HG03432 (cell line): ENCODE results near the gene GOLM1.
"Not testable (repeated sequence)": the region's sequence is repeated elsewhere in the genome, so short reads cannot be mapped to it uniquely, and the experiment has no call there.

Experiments used
- ATAC-seq: cut with Tn5 transposase; IDR thresholded peaks from one replicate; pipeline ENCODE4 v1.9.1; 2021; ENCODE audit warnings: mild to moderate bottlenecking, moderate library complexity; ENCODE audit not compliant: unreplicated experiment

GOLM1 gene, protein sequence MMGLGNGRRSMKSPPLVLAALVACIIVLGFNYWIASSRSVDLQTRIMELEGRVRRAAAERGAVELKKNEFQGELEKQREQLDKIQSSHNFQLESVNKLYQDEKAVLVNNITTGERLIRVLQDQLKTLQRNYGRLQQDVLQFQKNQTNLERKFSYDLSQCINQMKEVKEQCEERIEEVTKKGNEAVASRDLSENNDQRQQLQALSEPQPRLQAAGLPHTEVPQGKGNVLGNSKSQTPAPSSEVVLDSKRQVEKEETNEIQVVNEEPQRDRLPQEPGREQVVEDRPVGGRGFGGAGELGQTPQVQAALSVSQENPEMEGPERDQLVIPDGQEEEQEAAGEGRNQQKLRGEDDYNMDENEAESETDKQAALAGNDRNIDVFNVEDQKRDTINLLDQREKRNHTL

DNA sequence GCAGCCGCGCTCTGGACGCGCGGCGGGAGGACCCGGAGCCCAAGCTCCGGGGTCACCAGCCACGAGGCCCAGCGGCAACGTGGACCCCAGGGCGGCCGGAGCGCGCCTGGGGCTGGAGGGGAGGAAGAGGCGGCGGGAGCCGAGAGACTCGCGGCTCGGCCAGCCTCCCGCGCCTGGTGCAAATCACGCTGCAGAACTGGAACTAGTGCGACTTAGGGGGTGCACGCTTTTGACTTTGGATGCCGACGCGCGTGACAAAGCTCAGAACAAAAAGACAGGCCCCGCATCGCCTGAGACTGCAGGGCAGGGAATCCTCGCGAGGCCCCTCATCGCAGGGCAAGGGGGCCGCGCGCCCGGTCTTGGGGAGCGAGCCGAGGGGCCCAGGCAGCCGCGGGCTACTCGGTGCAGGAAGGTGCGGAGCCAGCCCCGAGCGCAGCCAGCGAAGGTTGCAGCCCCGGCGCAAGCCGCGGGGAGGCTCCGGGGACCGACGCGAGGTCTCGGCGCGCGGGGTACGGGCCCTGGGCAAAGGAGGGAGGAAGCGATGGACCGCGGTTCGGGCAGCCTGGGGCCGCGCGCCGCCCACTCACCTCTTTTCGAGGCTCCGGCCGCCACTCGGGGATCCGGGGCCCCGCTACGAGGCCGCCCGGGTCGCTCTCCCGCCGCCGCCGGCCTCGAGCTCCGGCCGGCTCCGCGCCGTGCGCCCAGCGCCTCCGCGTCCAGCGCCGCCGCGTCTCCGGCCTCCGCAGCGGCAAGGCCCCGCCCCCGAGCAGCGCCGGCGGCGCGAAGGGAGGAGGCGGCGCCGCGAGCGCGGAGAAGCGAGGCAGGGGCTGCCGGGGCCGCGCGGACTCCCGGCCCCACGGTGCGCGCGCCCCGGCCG, at the start of gene GOLM1:
Gene GOLM1, minus strand, starts transcription at position 735 of the 877 bp plus-strand sequence. CDS start 20,238 bp downstream, outside the sequence.
- peak; percentile 84 for ATAC-seq

DNA sequence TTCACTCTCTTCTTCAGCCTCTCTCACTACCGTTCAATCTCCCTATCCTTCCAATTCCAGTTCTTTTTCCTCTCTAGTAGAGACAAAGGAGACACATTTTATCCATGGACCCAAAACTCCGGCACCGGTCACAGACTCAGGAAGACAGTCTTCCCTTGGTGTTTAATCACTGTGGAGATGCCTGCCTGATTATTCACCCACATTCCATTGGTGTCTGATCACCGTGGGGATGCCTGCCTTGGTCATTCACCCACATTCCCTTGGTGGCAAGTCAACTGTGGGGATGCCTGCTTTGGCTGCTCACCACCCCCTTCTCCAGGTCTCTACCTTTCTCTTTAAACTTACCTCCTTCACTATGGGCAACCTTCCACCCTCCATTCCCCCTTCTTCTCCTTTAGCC, 47.3 kb upstream of the GOLM1 start:
- not testable (repeated sequence) for ATAC-seq

DNA sequence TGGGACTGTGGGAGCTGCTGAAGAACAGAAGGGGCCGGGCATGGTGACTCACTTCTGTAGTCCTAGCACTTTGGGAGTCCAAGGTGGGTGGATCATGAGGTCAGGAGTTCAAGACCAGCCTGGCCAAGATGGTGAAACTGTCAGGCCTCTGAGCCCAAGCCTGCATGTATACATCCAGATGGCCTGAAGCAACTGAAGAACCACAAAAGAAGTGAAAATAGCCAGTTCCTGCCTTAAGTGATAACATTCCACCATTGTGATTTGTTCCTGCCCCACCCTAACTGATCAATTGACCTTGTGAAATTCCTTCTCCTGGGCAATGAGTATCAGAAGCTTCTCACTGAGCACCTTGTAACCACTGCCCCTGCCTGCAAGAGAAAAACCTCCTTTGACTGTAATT, 46.6 kb upstream of the GOLM1 start:
- not testable (repeated sequence) for ATAC-seq

DNA sequence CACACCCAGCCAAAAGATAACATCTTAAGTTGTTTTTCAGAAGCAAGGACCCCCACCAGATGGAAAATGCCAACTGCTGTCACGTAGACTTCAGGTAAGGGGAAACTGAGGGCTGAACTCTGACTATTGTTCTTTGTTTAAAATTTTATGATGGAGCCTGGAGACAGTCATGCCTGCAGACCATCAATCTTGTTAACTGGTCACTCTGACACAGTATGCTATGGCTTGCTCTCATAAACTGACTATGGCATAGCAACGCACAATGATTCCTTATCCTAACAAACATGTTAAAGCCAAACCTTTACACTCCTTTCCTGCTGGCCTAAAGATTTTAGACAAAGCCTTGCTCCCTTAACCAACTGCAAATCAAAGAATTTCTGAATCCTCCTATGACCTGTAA, 43.6 kb upstream of the GOLM1 start:
- ATAC-seq = no peak

DNA sequence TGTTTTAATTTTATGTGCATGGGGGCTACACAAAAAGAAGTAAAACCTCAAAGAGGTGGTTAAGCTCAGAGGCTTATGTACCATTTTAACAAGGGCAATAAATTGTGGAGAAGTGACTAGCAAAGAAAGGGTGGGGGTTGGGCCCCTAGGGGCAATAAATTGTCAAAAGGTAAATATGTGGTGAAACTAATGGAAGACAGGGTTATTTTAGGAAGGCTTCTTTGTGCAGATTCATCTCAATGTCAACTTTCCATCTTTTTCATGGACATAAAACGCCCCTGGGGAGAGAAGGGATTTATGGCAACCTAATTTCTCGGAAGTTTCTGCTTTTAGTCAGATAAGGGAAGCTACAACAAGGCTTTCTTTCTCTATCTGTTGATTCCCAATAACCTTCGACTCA, 42.5 kb upstream of the GOLM1 start:
- no peak for ATAC-seq

DNA sequence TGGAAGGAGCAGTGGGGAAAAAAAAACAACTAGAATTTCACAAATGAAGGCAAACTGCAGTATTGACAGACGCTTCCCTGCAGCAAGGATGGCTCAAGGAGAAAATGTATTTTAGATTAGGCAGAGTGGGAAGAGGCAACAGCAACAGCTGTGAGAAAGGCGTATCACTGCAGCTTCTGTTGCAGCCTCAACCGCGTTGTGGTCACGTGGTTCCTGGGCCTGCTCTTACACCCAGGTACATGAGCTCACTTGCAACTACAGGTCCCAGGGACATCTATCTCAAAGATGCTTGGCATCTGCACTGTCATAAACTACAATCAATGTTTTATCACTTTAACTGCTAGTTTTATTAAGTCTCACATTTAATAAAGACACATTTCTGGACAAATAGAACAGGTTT, 36.0 kb upstream of the GOLM1 start:
- ATAC-seq = no peak

DNA sequence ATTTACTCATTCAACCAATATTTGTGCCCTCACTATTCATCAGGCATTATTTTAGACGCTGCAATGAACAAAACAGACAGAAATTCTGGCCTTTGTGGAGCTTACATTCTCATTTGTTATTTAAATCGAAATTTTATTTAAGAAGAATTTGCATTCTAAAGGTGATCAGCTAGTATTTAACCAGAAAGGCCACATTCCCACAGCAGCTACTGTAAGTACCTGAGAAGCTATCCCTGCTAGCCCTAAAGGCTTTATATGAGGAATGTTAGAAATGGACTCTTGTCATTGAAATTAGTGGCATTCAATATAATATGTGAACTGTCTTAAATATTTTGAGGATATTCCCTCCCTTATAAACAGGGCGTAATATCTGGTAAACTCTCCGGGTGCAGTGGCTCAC, 35.0 kb upstream of the GOLM1 start:
- no peak for ATAC-seq

DNA sequence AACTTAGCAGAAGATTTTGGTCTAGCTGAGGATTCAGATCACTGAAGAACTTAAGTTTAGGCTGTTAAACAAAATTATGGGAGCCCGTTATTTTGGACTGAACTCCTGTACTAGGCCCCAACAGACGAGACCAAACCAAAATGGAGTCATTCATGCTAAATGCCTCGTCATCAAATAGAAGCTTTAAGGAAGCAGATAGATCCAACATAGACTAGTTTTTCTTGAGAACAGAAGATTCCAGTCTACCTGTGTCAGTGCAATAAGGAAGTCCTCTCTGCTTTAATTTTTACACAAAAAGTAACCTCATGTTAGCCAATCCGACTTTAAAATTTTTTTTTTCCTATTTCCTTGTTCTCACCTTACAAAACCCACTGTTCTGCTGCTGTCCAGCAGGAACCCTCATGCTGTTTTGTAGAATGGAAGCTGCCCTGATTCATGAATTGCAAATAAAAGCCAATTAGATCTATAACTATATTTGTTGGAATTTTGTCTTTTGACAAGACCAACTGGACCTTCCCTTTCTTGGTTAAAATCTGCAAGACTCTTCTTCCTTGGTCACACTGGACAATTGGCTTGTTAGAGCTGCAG, 29.0 kb upstream of the GOLM1 start:
- no peak for ATAC-seq

DNA sequence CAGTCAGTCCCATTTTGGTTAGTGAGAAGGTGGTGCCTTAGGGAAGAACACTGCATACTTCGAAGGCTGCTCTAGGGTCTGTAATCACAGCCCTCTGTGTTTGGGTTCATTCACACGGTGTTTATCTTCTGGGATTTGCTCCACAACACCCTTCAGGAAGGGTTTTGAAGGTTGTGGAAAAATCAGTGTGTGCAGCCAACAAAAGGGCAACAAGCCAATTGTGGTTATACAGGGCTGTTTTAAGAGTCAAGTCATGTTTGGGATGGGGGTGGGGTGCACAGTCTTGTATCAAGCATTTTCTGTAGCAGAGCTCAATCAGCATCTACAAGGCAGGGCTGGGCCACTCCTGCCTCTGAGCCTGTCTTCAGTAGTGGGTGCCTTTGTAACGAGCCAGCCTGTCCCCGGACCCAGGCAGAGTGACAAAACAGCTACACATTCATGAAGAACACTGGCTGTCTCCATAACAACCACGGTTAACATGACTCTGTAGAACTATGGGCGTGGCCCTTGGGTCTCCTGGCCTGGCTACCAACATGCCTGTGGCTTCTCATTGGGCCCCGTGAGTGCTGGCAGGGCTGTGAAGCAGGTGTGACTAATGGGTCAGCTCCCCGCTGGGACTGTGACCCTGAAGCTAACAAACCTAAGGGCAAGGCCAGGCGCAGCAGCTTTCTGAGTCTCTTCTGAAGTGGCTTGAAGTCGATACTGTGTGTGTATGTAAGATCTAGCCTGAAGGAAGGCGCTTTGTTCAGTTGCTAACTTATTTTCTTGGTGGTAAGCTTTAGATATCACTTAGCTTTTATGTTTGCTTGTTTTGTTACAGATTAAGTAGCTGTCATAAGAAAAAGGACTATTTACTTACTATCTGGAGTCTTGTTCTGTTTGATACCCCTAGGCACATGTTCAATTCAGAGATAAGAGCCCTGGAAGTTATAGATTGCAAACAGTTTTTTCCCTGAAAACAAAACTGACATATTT, 27.9 kb upstream of the GOLM1 start:
- ATAC-seq = no peak

DNA sequence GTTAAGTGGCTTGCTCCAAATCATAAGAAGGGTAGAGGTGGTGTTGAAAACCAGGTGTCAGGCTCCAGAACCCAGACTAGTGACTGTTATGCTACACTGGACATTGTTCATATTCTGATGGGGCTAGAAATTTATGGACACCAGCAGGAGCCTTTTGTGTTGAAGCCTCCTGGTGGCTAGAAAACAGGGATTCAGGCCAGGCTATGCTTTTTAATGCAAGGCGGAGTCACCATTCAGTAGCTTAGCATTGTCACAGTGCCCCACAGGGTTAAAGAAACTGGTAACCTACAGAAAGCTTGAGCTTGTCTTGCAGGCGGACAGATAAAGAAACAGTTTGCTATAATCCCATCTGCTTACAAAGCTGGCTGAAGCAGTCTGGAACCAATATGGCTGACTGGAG, 23.0 kb upstream of the GOLM1 start:
- no peak for ATAC-seq

DNA sequence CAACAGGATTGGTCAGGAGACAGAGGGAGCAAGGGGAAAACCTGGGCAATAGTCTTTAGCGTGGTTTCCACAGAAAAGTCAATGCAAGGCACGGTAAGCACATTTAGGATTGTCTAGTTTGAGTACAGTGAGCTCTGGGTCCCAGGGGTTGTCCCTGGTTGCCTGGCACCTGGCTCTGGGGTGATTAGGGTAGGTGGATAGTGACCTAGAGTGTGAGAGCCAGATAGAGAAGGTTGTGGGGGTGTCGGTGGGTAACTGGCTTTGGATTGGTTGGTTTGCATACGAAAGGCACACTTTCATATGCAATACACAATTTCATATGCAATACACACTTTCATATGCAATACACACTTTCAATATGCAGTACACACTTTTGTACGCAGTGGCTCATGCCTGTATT, 20.1 kb upstream of the GOLM1 start:
- ATAC-seq = no peak

DNA sequence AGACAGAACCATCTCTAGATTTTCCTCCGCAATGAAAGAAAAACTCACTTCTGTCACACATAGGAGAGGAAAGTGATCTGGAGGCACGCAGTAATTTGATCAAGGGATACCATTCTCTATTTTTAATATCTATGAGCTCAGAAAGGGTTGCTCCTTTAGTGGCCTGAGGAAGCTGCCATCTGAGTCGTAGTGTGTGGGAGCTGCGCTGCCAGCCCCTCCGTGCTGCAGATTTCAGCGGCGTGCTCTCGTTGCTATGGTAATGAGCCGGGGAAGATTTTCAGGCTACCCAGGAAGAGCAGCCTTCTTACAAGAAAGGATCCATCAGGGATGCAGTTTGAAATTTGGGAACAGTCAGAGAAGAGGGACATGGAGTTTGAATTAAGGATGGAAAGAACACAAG, 17.1 kb upstream of the GOLM1 start:
- ATAC-seq = no peak

DNA sequence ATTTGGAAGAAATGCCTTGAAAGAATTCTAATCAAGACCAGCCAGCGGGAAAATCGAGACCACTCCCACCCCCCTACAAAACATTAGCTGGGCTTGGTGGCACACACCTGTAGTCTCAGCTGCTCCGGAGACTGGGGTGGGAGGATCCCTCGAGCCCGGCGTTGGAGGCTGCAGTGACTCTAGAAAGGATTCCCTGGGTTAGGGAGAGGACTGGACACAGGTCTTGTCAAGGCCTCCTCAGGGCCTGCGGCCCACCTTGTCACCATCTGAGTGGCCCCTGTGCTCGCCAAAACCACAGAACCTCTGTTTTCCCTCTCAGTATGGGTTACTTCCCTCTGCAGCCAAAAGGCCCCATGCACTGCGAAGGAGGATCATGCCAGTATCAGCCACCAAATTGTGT, 16.5 kb upstream of the GOLM1 start:
- ATAC-seq = no peak

DNA sequence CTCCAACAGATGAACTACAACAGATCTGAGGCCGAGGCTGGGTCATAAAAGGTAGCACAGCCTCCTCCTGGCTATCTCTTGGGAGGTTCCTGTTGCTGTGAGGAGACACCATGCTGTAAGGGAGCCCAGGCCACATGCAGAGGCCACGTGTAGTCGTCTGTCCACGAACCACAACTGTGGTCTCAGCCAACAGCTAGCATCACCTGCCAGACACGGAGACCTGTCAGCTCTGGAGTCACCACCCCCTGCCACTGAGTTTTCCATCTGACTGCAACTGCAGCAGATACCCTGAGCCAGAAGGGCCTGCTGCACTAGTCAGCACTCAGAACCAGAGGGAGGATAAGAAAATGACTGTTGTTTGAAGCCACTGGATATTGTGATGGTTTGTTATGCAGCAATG, 12.7 kb upstream of the GOLM1 start:
- no peak for ATAC-seq

DNA sequence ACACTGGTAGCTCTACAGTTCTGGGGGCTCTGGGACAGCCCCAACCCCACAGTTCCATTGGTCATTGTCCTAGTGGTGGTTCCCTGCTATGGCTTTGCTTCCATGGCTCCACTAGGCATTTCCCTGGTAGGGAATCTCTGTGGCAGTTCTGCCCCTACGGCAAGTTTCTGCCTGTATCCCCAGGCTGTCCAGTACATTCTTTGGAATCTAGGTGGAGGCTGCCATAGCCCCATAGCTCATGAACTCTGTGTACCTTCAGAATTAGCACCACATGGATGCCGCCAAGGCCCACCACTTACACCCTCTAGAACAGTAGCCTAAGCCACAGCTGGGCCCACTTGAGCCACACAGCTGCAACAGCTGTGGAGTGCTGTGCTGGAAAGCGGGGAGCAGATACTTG, 3.3 kb upstream of the GOLM1 start:
- ATAC-seq = no peak

DNA sequence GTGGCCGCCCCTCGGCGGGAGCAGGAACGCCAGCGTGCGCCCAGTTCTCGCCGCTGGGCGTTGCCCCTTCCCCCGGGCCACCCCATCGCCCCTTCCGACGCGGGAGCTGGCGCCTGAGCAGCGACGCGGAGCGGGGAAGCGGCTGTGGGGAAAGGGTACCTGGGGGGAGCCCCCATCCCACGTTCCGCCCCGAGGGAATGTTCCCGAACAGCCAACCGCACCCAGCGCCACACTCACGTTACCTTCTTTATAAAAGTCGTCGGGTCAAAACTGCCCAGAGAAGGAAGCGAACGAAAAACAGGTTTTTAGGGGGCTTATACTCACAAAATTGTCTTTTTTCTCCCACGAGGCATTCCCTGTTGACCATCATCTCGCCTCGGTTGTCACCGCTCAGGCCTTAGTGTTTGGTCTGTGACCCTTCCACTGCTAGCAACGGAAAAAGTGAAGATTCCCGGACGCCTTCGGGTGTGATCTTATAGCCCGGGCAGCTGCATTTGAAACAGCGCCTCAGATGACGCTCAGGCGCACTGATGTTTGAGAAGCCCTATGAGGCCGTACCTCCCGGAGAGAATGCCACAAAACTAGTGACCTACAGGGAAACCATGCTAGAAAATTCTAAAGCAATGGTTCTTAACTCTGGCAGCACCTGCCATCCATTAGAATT, 475 bp upstream of the GOLM1 start:
- ATAC-seq = no peak

DNA sequence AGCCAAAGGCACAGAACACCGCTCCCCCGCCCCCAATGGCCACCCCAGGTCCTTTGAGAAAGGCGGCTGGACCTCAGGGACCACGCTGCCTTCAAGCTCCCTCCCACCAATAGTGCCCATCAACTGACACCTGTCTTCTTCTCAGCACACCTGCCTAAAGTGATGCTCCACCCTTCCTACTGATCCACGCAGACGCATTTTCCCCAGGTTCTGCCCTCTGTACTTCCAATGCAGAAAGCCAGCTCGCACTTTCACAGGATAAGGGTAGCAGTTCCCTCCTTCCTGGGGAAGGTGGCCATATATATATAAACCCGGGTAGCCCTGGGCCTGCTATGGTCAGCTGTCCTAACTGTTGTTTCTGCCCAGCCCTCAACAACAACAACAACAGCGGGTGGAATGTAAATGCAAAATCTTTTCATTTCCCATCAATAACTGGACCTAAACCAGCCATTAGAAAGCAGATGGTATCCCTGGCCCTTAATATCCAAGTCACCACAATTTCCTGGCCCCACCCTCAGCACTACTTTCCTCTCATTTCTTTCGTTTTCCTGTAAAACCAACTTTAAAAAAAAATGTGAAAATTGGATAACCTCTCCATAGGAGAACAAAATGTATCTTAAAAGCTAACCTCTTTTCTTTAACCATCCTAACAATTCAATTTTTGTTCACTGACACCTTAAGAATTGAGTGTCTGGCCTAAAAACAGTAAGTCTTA, 1.7 kb downstream of the GOLM1 start:
- no peak for ATAC-seq

DNA sequence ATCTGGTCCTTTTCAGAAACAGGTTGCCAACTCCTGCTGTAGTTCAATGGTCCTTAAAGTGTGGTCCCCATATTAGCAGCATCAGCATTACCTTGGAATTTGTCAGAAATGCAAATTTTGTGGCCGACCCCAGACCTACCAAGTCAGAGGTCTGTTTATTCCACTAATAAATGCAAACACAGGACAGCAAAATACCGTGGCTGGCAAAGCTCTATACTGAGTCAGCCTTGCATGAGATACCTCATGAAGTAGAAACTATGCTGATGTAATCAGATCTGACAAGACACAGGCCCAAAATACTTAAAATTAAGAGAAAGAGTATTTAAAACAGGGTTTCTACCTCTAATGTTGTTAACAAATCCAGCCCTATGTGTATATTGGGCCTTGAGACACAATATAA, 3.0 kb downstream of the GOLM1 start:
- no peak for ATAC-seq

DNA sequence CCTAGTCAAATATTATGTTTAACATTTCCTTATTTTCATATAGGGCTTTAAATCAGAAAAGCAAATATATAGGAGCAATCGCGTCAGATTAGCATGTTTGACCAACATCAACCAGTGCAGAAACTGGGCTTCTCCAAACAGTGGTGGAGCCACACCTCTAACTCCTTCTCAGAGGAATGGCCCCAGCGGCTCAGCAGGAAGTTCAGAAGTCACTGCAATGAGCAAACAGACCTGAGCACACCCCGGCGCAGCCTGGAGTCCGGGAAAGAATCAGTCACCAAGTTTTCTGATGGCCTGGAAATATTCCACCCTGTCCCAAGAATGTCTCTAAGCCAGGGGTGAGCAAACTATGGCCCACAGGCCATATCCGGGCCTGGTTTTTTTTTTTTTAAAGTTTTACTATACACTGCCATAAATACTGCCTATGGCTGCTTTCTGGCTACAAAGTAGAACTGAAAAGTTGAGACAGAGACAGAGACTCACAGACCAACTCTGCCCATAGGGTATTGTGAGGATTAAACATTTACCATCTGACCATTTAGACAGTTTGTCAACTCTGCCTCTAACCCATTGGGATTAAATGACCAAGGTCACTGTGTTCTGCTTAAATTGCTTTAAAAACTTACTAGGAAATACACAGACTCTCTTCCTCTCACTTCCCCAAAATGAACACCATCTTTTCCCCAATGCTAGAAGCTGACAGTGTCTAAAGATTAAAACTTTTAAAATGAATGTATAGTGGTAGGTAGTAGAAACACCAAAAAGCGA, 5.4 kb downstream of the GOLM1 start:
- ATAC-seq = peak; percentile 45
